Fibroblast of lung (primary cell): ENCODE measurements around the gene HLA-A. TPM values are rescaled to one million over a fixed set of nuclear protein-coding genes. Genes with fewer than 3 reads are reported as not detected.
A peak's percentile ranks its signal among the peaks of the same experiment; 100 is the strongest.
"Not testable (repeated sequence)": the region's sequence is repeated elsewhere in the genome, so short reads cannot be mapped to it uniquely, and the experiment has no call there.

Experiments used
- DNase-seq, 2 donors: peaks; one replicate each; pipeline versions ENCODE4 v3.0.0 to v3.0.0-alpha.2; 2010; ENCODE audit warnings: low read depth in 2 of 2
- H2AFZ ChIP-seq: 2 replicates; pipeline ENCODE4 v1.5.1; 2012; ENCODE audit warnings: low read length, control low read depth, inconsistent platforms
- H3K27ac ChIP-seq: 2 replicates; pipeline ENCODE4 v1.5.1; 2011; ENCODE audit warnings: low read length, control low read depth; ENCODE audit not compliant: insufficient read depth
- H3K27me3 ChIP-seq: 2 replicates; pipeline ENCODE4 v1.5.1; 2011; ENCODE audit warnings: mild to moderate bottlenecking, low read length; ENCODE audit not compliant: control insufficient read depth, insufficient read depth
- H3K36me3 ChIP-seq: 2 replicates; pipeline ENCODE4 v1.5.1; 2011; ENCODE audit warnings: low read length; ENCODE audit not compliant: control insufficient read depth, insufficient read depth
- H3K4me1 ChIP-seq: 2 replicates; pipeline ENCODE4 v1.5.1; 2011; ENCODE audit warnings: low read length; ENCODE audit not compliant: control insufficient read depth, insufficient read depth; ENCODE audit errors: extremely low read depth
- H3K4me2 ChIP-seq: 2 replicates; pipeline ENCODE4 v1.5.1; 2011; ENCODE audit warnings: low read length, control low read depth; ENCODE audit not compliant: insufficient read depth; ENCODE audit errors: extremely low read depth
- H3K4me3 ChIP-seq, 4 experiments: fragments of 200-600 bp in 1 of 4; sonication (generic) in 1 of 4; replicated peaks in 1 of 4; 2 replicates each; pipeline ENCODE4 v1.5.1; 2011 to 2016; ENCODE audit warnings: low read length in 4 of 4, low read depth in 3 of 4, mild to moderate bottlenecking in 3 of 4, control low read depth in 2 of 4, inconsistent platforms in 1 of 4, mixed read lengths in 1 of 4; ENCODE audit not compliant: insufficient read depth in 1 of 4; ENCODE audit errors: control extremely low read depth in 1 of 4
- H3K79me2 ChIP-seq: 2 replicates; pipeline ENCODE4 v1.5.1; 2012; ENCODE audit warnings: mild to moderate bottlenecking, low read length, inconsistent platforms; ENCODE audit not compliant: control insufficient read depth, insufficient read depth
- H3K9ac ChIP-seq: 2 replicates; pipeline ENCODE4 v1.5.1; 2011; ENCODE audit warnings: mild to moderate bottlenecking, low read length, control low read depth; ENCODE audit not compliant: insufficient read depth
- H3K9me3 ChIP-seq: 2 replicates; pipeline ENCODE4 v1.5.1; 2012; ENCODE audit warnings: low read depth, low read length; ENCODE audit not compliant: control insufficient read depth, insufficient read depth
- H4K20me1 ChIP-seq: 2 replicates; pipeline ENCODE4 v1.5.1; 2011; ENCODE audit warnings: low read length; ENCODE audit not compliant: control insufficient read depth, insufficient read depth; ENCODE audit errors: extremely low read depth
- CTCF ChIP-seq, 2 donors: IDR thresholded peaks in 1 of 2; conservative IDR thresholded peaks in 1 of 2; 1 replicate in 1 of 2; 2 replicates in 1 of 2; pipeline ENCODE4 v1.5.1; 2011 to 2012; ENCODE audit warnings: low read length in 2 of 2, control low read depth in 1 of 2, inconsistent platforms in 1 of 2, low read depth in 1 of 2, mild to moderate bottlenecking in 1 of 2
- EZH2 ChIP-seq: IDR thresholded peaks from 2 replicates; pipeline ENCODE4 v1.5.1; 2012; ENCODE audit warnings: low read length, control low read depth, mild to moderate bottlenecking; ENCODE audit errors: missing control alignments
- polyA plus RNA-seq, 2 donors: library from polyadenylated mRNA; depleted of rRNA in 1 of 2; stranded (reverse) in 1 of 2; unstranded in 1 of 2; fragments of >200 nt; gene quantifications; 2 replicates each; pipeline ENCODE4 v1.2.1, GENCODE V29; 2011 to 2012; ENCODE audit warnings: missing spikeins in 1 of 2
- total RNA-seq: library from RNA; depleted of rRNA; stranded (reverse); fragments of >200 nt; gene quantifications from 2 replicates; pipeline ENCODE4 v1.2.1, GENCODE V29; 2014

Gene HLA-A
- total and polyA plus RNA-seq, 2 donors (not counting 1 experiment from before 2014, with no cell fraction given): 272 to 666 TPM

- Histone ChIP-seq H2AFZ (peak overlapping the region; percentile 87), H3K9me3 (no peaks in the 10 kb centered on the region), H3K4me1 (peaks cover 4% of the 10 kb centered on the region), H3K4me2 (peak overlapping the region; percentile 89), H3K9ac (peak overlapping the region; percentile 64), H3K4me3 (peak overlapping the region; percentile 58 to 65 (median 61)), H3K36me3 (no peaks in the 10 kb centered on the region), H3K79me2 (no peaks in the 10 kb centered on the region), H4K20me1 (no peaks in the 10 kb centered on the region), H3K27me3 (no peaks in the 10 kb centered on the region), H3K27ac (peak overlapping the region; percentile 88)
- DNase-seq: no peak
- TF ChIP-seq EZH2 (no peak), CTCF (conservative IDR thresholded peaks at IDR 0.05 in 1 of 2, IDR thresholded peaks at IDR 0.05 in 1 of 2; ENCODE audit: low read depth in 1 of 2, low read length in 2 of 2) (no peak)
Measured at GRCh38 chr6:29977425-29977727, 35.0 kb downstream of the HLA-A start.

GRCh38 chr6:29980013-29980412, 37.7 kb downstream of the HLA-A start:
- H3K27ac ChIP-seq, H2AFZ ChIP-seq, H3K4me2 ChIP-seq, H3K4me3 ChIP-seq, H3K27me3 ChIP-seq, H4K20me1 ChIP-seq, H3K4me1 ChIP-seq, H3K36me3 ChIP-seq, H3K9ac ChIP-seq, H3K9me3 ChIP-seq, H3K79me2 ChIP-seq, DNase-seq: not testable (repeated sequence)

GRCh38 chr6:29980511-29980910, 38.2 kb downstream of the HLA-A start:
- H3K36me3 ChIP-seq: no peaks in the 10 kb centered on the region
- H3K27me3 ChIP-seq: no peaks in the 10 kb centered on the region
- no peak overlapping the region for H3K4me2 ChIP-seq
- no peaks in the 10 kb centered on the region for H3K9me3 ChIP-seq
- TF ChIP-seq CTCF (conservative IDR thresholded peaks at IDR 0.05 in 1 of 2, IDR thresholded peaks at IDR 0.05 in 1 of 2; ENCODE audit: low read depth in 1 of 2, low read length in 2 of 2): no peak
- no peak for TF ChIP-seq EZH2
- DNase-seq: peak in 1 of 2 donors; percentile 14
- H3K9ac ChIP-seq: no peak overlapping the region
- no peak overlapping the region for H2AFZ ChIP-seq
- H3K27ac ChIP-seq: no peak overlapping the region
- H3K79me2 ChIP-seq: no peaks in the 10 kb centered on the region
- H4K20me1 ChIP-seq: no peaks in the 10 kb centered on the region
- H3K4me1 ChIP-seq: peaks cover 4% of the 10 kb centered on the region
- H3K4me3 ChIP-seq: no peak overlapping the region
